Natural killer cell (primary cell): ENCODE data around the gene FAM171A1. TPM values are rescaled to one million over a fixed set of nuclear protein-coding genes. Genes with fewer than 3 reads are reported as not detected.

Experiments used
- ATAC-seq, 3 donors: fragments of 150-1000 bp in 2 of 3; fragments of 200-7000 bp in 1 of 3; cut with Tn5 transposase; 1 replicate in 1 of 3; 2 replicates in 2 of 3; pipeline ENCODE4 v1.10.0; 2021; ENCODE audit warnings: mild to moderate bottlenecking in 2 of 3, moderate library complexity in 2 of 3
- DNase-seq, 2 donors: peaks; one replicate each; pipeline versions ENCODE4 v3.0.0 to v3.0.0-alpha.2; 2013 to 2021; ENCODE audit warnings: mixed read lengths in 1 of 2
- H3K27ac ChIP-seq: one replicate; pipeline ENCODE4 v1.5.1; 2013; ENCODE audit warnings: mild to moderate bottlenecking, low read length
- H3K27me3 ChIP-seq: one replicate; pipeline ENCODE4 v1.6.1; 2013; ENCODE audit warnings: low read length; ENCODE audit not compliant: control insufficient read depth, insufficient read depth
- H3K36me3 ChIP-seq: one replicate; pipeline ENCODE4 v1.6.1; 2013; ENCODE audit warnings: low read length; ENCODE audit not compliant: control insufficient read depth, insufficient read depth
- H3K4me1 ChIP-seq: one replicate; pipeline ENCODE4 v1.6.1; 2013; ENCODE audit warnings: low read length; ENCODE audit not compliant: control insufficient read depth, insufficient read depth
- H3K4me3 ChIP-seq: one replicate; pipeline ENCODE4 v1.5.1; 2013; ENCODE audit warnings: low read length
- H3K9me3 ChIP-seq: one replicate; pipeline ENCODE4 v1.6.1; 2013; ENCODE audit warnings: low read length; ENCODE audit not compliant: control insufficient read depth, insufficient read depth
- H3K27ac Mint-ChIP-seq, 2 donors: one replicate each; pipeline ENCODE4 v1.8.0; 2022; ENCODE audit warnings: mild to moderate bottlenecking in 2 of 2, mixed read lengths in 2 of 2, moderate library complexity in 1 of 2
- H3K27me3 Mint-ChIP-seq, 2 donors: one replicate each; pipeline ENCODE4 v1.8.0; 2022; ENCODE audit warnings: low read depth in 2 of 2, mixed read lengths in 2 of 2
- H3K36me3 Mint-ChIP-seq: one replicate; pipeline ENCODE4 v1.8.0; 2022; ENCODE audit warnings: mixed read lengths
- H3K4me1 Mint-ChIP-seq, 2 donors: one replicate each; pipeline ENCODE4 v1.8.0; 2022; ENCODE audit warnings: mixed read lengths in 2 of 2
- H3K4me3 Mint-ChIP-seq: one replicate; pipeline ENCODE4 v1.8.0; 2022; ENCODE audit warnings: mild to moderate bottlenecking, moderate library complexity, mixed read lengths
- H3K9me3 Mint-ChIP-seq, 2 donors: one replicate each; pipeline ENCODE4 v1.8.0; 2022; ENCODE audit warnings: mixed read lengths in 2 of 2
- WGBS: methylation state at CpG from one replicate; pipeline ENCODE4 v1.1.7; 2013; ENCODE audit warnings: missing lambda C conversion rate; ENCODE audit not compliant: insufficient coverage; 5-methylcytosine and 5-hydroxymethylcytosine counted together
- intact Hi-C: fragments of 100-400 bp; cut with micrococcal nuclease; formaldehyde crosslinking; loops from one replicate; pipeline ENCODE4 v1.14.2; 2022
- total RNA-seq, 4 donors: library from RNA; stranded (reverse); fragments of 120-200 nt in 1 of 4; gene quantifications; one replicate each; pipeline versions ENCODE4 v1.2.3 to v1.2.4, GENCODE V29; 2013 to 2022
- TF ChIP-seq, protein P1 (sequence below): fragments of 200-600 bp; IDR thresholded peaks from one replicate; pipeline ENCODE4 v1.8.0; 2022; ENCODE audit warnings: antibody characterized with exemption

The FAM171A1 gene
- total RNA-seq, 3 donors from 2014 or later (not counting 1 experiment from before 2014, with no cell fraction given): 0.99 to 2.3 (median 1.6) TPM

DNA sequence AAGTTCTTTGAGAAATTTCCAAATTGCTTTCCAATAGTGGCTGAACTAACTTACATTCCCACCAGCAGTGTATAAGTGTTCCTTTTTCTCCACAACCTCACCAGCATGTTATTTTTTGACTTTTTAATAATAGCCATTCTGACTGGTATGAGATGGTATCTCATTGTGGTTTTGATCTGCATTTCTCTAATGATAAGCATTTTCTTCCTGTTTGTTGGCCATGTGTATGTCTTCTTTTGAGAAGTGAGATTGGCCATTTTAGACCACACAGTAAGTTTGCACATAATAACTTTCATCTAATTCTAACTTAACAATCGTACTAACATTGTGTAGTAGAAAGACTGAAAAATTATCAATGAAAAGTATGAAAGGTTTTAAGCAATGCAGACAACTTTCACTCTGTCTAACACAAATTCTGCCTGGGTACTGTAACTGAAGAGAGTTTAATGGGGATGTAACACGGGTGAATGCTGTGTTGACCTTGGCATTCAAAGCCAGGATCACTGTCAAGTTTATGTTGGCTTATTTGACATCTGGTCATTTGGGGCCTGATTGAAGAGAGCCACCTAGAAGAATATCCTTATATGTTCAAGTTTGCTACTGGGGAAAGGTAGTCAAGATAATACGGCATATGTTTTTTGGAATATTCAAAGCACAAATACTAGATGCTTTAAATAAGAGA is 50.4 kb downstream of the FAM171A1 start:
- intact Hi-C loops: no loop called here
- TF ChIP-seq, protein P1, sequence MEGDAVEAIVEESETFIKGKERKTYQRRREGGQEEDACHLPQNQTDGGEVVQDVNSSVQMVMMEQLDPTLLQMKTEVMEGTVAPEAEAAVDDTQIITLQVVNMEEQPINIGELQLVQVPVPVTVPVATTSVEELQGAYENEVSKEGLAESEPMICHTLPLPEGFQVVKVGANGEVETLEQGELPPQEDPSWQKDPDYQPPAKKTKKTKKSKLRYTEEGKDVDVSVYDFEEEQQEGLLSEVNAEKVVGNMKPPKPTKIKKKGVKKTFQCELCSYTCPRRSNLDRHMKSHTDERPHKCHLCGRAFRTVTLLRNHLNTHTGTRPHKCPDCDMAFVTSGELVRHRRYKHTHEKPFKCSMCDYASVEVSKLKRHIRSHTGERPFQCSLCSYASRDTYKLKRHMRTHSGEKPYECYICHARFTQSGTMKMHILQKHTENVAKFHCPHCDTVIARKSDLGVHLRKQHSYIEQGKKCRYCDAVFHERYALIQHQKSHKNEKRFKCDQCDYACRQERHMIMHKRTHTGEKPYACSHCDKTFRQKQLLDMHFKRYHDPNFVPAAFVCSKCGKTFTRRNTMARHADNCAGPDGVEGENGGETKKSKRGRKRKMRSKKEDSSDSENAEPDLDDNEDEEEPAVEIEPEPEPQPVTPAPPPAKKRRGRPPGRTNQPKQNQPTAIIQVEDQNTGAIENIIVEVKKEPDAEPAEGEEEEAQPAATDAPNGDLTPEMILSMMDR: no peak
- no peaks in the 10 kb centered on the region for H3K4me1 ChIP-seq
- Mint-ChIP-seq H3K27ac (no peak overlapping the region), H3K4me3 (no peak overlapping the region), H3K27me3 (peaks cover 10 to 11% of the 10 kb centered on the region in 2 donors), H3K4me1 (peaks cover 0 to 2% of the 10 kb centered on the region in 2 donors), H3K9me3 (no peaks in the 10 kb centered on the region), H3K36me3 (no peaks in the 10 kb centered on the region)
- H3K27me3 ChIP-seq: no peaks in the 10 kb centered on the region
- no peak for DNase-seq
- no peak overlapping the region for H3K27ac ChIP-seq
- no peak for ATAC-seq
- H3K9me3 ChIP-seq: no peaks in the 10 kb centered on the region
- 88% methylated on average over 2 of the region's 3 CpGs for WGBS
- H3K4me3 ChIP-seq: no peak overlapping the region
- H3K36me3 ChIP-seq: no peaks in the 10 kb centered on the region

DNA sequence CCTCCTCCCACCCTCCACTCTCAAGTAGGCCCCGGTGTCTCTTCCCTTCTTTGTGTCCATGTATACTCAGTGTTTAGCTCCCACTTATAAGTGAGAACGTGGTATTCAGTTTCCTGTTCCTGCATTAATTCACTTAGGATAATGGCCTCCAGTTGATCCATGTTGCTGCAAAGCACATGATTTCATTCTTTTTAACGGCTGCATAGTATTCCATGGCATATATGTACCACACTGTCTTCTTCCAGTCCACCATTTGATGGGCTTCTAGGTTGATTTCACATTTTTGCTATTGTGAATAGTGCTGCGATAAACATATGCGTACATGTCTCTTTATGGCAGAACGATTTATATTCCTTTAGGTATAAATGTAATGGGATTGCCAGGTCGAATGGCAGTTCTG is 51.0 kb downstream of the FAM171A1 start:
- Mint-ChIP-seq H3K9me3 (no peaks in the 10 kb centered on the region), H3K4me3 (no peak overlapping the region), H3K36me3 (no peaks in the 10 kb centered on the region), H3K27ac (no peak overlapping the region), H3K4me1 (no peaks in the 10 kb centered on the region), H3K27me3 (peaks cover 11% of the 10 kb centered on the region in 2 donors)
- H3K27ac ChIP-seq: no peak overlapping the region
- DNase-seq (no peak), ATAC-seq (no peak)
- H3K36me3 ChIP-seq: no peaks in the 10 kb centered on the region
- H3K4me3 ChIP-seq: no peak overlapping the region
- no peaks in the 10 kb centered on the region for H3K9me3 ChIP-seq
- intact Hi-C loops: no loop called here
- H3K4me1 ChIP-seq: no peaks in the 10 kb centered on the region
- 89% methylated on average over 7 of the region's 7 CpGs for WGBS
- TF ChIP-seq, protein P1: no peak
- H3K27me3 ChIP-seq: no peaks in the 10 kb centered on the region

DNA sequence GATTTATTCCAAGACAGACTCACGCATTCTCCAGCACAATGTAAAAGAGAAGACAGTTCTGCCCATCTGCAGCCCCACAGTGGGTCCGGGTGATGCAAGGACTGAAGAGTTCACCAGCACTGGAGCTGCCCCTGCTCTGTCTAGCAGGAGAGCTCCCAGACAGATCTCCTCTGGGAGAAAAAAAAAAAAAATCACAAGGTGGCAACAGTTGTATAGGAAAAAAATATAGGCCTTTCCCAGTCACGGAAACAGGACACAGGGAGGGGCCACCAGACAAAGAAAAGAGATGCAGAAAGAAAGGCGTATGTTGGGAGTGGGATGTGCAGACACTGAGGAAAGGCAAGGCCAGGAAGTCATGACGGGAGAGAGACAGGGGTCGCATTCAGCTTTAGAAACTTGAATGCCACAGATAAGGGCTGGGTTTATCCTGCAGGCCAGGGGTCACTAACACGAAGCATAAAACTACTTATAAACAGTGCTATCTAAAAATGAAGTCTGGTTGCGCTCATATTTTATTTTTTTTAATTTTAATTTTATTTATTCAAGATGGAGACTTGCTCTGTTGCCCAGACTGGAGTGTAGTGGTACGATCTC is 54.1 kb downstream of the FAM171A1 start:
- H3K9me3 Mint-ChIP-seq: no peaks in the 10 kb centered on the region
- H3K4me1 Mint-ChIP-seq: peaks cover 4 to 6% of the 10 kb centered on the region in 2 donors
- no peak for ATAC-seq
- H3K9me3 ChIP-seq: no peaks in the 10 kb centered on the region
- DNase-seq: no peak
- no peak overlapping the region for H3K4me3 Mint-ChIP-seq
- H3K27ac ChIP-seq: no peak overlapping the region
- H3K27me3 ChIP-seq: no peaks in the 10 kb centered on the region
- H3K27me3 Mint-ChIP-seq: peaks cover 11 to 19% of the 10 kb centered on the region in 2 donors
- H3K36me3 ChIP-seq: no peaks in the 10 kb centered on the region
- no peak overlapping the region for H3K4me3 ChIP-seq
- intact Hi-C loops: no loop called here
- no peaks in the 10 kb centered on the region for H3K36me3 Mint-ChIP-seq
- WGBS: 92% methylated on average over 8 of the region's 9 CpGs
- TF ChIP-seq, protein P1: no peak
- no peak overlapping the region for H3K27ac Mint-ChIP-seq
- no peaks in the 10 kb centered on the region for H3K4me1 ChIP-seq
